ENCODE results near the gene RELL2.

RELL2 gene

GRCh38 chr5:141650851-141651727 lies 14.3 kb downstream of the RELL2 start, which contains the start of gene FCHSD1:
TSS of gene FCHSD1 (minus strand) at chr5:141651418. CDS start at chr5:141651368, 50 bp downstream.
- peak; percentile 97 for DNase-seq

- DNase-seq, result no peak
Observed at GRCh38 chr5:141651728-141652105, 14.9 kb downstream of the RELL2 start.

- no peak for DNase-seq
Observed at GRCh38 chr5:141654298-141654697, 17.5 kb downstream of the RELL2 start.

- no peak for DNase-seq
Observed at GRCh38 chr5:141655020-141655419, 18.2 kb downstream of the RELL2 start.

DNA sequence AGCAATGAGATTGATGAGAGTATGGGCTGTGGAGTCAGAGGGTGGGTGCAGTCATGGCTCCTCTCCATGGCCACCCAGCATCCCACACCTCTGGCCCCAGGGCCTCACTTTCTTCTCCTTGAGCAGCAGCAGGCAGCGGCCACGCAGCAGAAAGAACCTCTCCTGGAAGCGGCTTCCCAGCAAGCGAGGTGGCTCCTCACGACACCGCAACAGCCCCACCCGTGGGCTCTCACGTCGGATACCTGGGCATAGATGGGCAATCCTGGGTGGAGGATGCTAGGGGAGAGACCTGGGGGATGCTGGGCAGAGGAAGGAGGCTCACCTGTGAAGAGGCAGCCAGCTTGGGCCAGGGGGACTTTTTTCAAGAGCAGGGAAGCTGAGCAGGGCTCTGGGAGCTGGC lies 19.6 kb downstream of the RELL2 start:
- no peak for DNase-seq

DNA sequence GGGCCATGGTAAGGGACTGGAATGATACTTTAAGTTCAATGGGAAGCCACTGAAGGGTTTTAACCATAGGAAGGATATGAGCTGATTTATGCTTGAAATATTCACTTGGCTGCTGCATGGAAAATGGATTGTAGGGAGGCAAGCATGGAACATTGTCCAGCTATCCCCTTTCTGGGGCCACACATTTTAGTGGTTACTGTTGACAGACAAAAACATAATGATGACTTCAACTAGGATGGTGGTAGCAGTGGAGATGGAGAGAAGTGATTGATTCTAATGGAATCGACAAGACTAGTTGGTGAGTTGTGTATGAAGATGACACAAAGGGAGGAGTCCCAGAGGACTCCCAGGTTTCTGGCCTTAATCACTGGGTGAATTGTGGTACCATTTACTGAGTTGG lies 20.6 kb downstream of the RELL2 start:
- no peak for DNase-seq

DNA sequence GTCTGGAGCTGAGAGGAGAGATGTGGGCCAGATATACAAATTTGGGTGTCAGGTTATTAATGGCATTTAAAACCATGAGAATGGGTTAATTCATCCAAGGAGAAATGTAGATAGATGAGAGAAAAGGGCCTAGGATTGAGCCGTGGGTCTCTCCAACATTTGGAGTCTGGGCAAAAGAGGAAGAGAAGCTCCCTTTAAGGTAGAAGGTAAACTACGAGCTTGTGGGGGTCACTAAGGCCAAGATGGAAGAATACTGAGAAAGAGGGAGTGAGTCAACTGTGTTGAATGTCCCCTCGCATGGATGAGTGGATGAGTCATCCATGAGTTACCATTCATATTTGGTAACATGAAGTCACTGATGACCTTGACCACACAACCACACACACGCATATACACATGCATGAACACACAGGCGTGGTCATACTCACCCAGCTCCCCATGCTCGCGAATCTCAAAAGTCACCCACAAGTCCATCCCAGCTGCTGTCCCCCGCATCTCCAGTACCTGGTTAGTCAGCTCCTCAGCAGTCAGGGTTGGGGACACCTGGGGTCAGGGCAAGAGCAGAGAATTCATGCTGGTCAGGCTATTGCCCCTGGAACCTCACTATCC lies 21.2 kb downstream of the RELL2 start:
- no peak for DNase-seq

GRCh38 chr5:141662028-141662427 lies 25.2 kb downstream of the RELL2 start:
- no peak for DNase-seq

DNA sequence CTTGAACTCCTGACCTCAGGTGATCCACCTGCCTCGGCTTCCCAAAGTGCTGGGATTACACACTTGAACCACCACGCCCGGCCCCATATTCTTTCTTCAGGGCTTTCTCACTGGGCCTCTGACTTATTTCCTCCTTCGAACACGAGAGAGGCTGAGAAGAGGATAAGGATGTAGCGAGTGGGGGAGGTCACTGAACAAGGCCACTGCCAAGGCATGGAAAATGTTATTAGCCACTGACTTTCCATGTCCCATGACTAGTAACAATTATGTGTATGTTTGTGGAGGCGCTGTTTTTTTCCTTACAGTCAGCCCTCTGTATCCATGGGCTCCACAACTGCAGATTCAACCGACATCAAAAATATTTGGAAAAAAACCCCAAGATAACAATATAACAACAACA lies 26.7 kb downstream of the RELL2 start:
- DNase-seq, result no peak

DNA sequence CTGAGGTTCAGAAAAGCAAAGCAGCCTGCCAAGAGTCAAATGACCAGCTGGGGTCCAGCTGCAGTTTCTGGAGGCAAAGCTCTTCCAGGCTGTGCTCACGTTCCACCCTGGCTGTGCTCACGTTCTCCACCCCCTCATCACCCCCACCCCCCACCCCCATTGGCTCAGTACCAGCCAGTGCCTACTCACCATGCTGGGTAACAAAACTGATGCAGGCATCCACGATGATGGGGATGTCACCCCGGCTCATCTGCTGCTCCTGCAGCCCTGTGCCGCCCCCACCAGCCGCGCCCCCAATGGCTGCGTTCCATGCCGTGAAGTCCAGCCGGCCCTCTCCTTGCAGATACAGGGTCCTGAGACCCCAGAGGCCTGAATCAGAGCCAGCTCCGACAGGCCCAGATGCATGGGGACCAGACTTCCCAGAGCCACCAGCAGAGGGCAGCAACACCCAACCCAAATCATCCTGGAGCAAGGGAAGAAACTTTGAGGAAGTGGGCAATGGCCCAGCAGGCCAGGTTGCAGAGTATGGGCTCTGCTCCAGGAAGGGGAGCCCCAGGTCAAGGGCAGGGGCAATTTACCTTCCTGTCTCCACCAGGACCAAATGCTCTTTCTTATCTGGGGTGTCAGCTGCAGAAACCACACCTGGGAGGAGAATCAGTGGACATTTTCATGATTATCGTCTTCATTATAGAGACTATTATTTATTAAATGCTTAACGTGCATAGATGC lies 28.1 kb downstream of the RELL2 start:
- peak; percentile 91 for DNase-seq

GRCh38 chr5:141665995-141666940 lies 29.5 kb downstream of the RELL2 start:
- no peak for DNase-seq

DNA sequence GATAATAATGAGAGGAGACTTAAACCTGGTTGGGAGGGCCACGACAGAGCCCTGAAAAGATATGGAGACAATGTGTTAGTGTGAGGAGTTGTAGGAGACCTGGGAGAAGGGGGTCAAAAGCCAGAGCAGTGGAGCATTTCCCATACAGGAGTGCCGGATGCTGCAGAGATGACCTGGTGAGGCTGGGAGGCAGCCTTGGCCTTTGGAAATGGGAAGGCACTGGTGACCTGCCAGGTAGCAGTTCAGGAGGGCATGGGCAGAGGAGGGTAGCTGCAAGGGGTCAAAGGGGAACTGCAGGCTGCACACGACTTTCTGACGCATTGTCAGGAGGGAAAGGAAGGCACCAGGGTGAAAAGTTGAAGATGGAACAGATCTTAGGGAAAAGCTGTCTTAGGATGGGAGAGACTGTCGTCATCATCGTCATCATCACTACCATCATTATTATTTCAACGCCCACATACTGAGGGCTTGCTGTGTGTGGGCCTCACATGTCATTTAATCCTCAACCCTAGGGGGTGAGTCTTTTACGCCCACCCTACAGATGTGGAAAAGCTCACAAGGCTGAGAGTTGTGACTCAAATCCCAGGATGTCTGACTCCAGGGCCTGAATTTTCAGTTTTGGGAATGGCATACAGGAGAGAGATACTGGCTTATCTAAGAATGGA lies 31.9 kb downstream of the RELL2 start:
- no peak for DNase-seq

GRCh38 chr5:141669520-141669919 lies 32.7 kb downstream of the RELL2 start:
- DNase-seq, result no peak

DNA sequence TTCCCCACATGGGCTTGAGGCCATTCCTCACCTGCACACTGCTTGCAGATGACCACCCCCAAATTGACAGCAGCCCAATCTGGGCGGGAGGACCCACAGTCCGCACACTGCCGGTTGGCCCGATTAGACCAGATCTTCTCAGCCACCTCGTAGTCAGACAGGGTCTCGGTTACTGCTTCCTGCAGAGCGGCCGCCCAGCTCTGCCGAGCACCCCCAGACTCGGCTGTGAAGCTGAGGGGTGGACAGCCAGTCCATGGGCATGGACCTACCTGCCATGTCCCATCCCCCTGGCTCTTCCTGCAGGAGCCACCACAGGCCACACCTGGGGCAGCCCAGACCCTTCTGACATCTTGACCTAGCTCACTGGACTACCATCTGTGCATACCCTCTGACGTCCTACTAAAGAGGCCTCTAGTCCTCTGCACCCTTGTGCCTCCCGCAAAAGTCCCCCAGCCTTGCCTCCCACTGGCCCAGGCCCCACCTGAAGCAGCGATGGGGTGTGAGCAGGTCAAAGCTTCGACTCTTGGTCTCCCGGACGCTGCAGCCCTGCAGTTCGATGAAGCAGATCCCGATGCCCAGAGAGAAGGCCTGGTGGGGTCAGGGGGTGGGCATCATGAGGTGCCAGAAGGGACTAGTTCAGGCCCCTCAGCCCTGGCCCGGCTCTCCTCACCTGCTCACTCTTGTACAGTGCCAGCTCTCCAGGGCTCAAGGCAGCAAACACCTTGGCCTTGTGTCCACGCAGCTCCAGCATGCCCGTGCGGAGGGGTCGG lies 35.5 kb downstream of the RELL2 start:
- no peak for DNase-seq

GRCh38 chr5:141672841-141673813 lies 36.3 kb downstream of the RELL2 start:
- DNase-seq, result no peak

- DNase-seq, result no peak
Observed at GRCh38 chr5:141674747-141675146, 38.0 kb downstream of the RELL2 start.

GRCh38 chr5:141675672-141676071 lies 38.9 kb downstream of the RELL2 start:
- no peak for DNase-seq

- DNase-seq, result no peak
Observed at GRCh38 chr5:141677415-141677814, 40.6 kb downstream of the RELL2 start.

- DNase-seq, result no peak
Observed at GRCh38 chr5:141680178-141680577, 43.4 kb downstream of the RELL2 start.

GRCh38 chr5:141680751-141681201 lies 44.0 kb downstream of the RELL2 start:
- no peak for DNase-seq
